ENCODE results near the gene C16orf96. TPM values are rescaled to one million over a fixed set of nuclear protein-coding genes. Genes with fewer than 3 reads are reported as not detected.

The C16orf96 gene
- total and polyA plus RNA-seq, 2 of the 13 experiments (the other 11 are each of a cell fraction or from before 2014, with no cell fraction given): 0.03 TPM; not detected in 1

- peak; percentile 69 for TF ChIP-seq RBFOX2 (IDR thresholded peaks at IDR 0.05; ENCODE audit: low read depth, low read length)
- no peak for TF ChIP-seq ZNF782 (CRISPR knock-in tag; IDR thresholded peaks at IDR 0.05; ENCODE audit: borderline replicate concordance)
- no peak for TF ChIP-seq ZFAT (CRISPR knock-in tag; conservative IDR thresholded peaks at IDR 0.05)
- no peak for TF ChIP-seq ZNF276 (CRISPR knock-in tag; IDR thresholded peaks at IDR 0.05; ENCODE audit: low read depth)
- TF ChIP-seq PITX1 (CRISPR knock-in tag; IDR thresholded peaks at IDR 0.05): no peak
- TF ChIP-seq ZNF687 (CRISPR knock-in tag; IDR thresholded peaks at IDR 0.05): peak; percentile 88
- TF ChIP-seq MEIS1 (CRISPR knock-in tag; IDR thresholded peaks at IDR 0.05; ENCODE audit: borderline replicate concordance): no peak
- TF ChIP-seq ARNT2 (CRISPR knock-in tag; IDR thresholded peaks at IDR 0.05; ENCODE audit: low read depth): peak; percentile 28; the same call in 1 of the 2 replicates
- no peak for TF ChIP-seq ZNF329 (CRISPR knock-in tag; IDR thresholded peaks at IDR 0.05; ENCODE audit: low read depth)
- peak; percentile 67; the same call in 1 of the 2 replicates for TF ChIP-seq SMAD1 (CRISPR knock-in tag; IDR thresholded peaks at IDR 0.05; ENCODE audit: borderline replicate concordance, low read depth)
- no peak for TF ChIP-seq SCMH1 (CRISPR knock-in tag; IDR thresholded peaks at IDR 0.05; ENCODE audit: borderline replicate concordance)
- no peak for TF ChIP-seq SMAD9 (CRISPR knock-in tag; IDR thresholded peaks at IDR 0.05)
- TF ChIP-seq HNF1A (IDR thresholded peaks at IDR 0.05; ENCODE audit: low read depth): peak; percentile 38; the same call in 1 of the 2 replicates
- TF ChIP-seq HNF1A (CRISPR knock-in tag; IDR thresholded peaks at IDR 0.05; ENCODE audit: borderline replicate concordance): no peak
- no peak for TF ChIP-seq PPARG (CRISPR knock-in tag; conservative IDR thresholded peaks at IDR 0.05)
- no peak for TF ChIP-seq HNRNPH1 (optimal IDR thresholded peaks at IDR 0.05; ENCODE audit: low read depth, low read length)
- TF ChIP-seq ZNF788 (CRISPR knock-in tag; IDR thresholded peaks at IDR 0.05; ENCODE audit: borderline replicate concordance): peak; percentile 74
Observed at GRCh38 chr16:4616047-4616811, 60.1 kb downstream of the C16orf96 start (continued).

Data from HepG2 (cell line).